ENCODE results near the gene ARHGAP26. TPM values are rescaled to one million over a fixed set of nuclear protein-coding genes. Genes with fewer than 3 reads are reported as not detected.

ARHGAP26 gene
- total and polyA plus RNA-seq, 7 donors, result 5.4 to 25.5 (median 19.1) TPM

DNA sequence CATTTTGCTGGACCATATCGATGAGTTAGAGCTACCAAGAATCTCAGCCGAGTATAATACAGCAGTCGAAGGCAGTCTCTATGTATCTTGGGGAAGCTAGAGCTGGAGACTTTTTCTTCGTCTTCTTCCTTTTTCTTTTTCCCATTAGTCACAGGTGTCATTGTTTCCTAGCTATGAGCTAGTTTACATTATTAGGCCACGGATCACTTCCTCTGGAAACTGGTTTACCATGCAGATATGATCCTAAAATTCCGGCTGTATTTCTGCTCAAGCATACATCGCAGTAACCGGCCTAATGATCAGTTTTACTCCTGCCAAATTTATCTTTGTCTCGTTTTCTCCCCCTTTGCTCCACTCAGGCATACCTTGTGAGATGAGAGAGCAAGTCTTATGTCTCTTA lies 312.8 kb downstream of the ARHGAP26 start:
- no peak overlapping the region for H3K4me3 ChIP-seq
- 85 to 86% methylated on average over 9 of the region's 9 CpGs for WGBS, 2 donors
- H3K27ac ChIP-seq, result no peak overlapping the region
- intact Hi-C loops (cut with DNase I), result no loop called here
- no peaks in the 10 kb centered on the region for H3K27me3 ChIP-seq
- no peak for DNase-seq
- no peaks in the 10 kb centered on the region for H3K36me3 ChIP-seq
- no peaks in the 10 kb centered on the region for H3K9me3 ChIP-seq
- peaks cover 0 to 15% (median 8%) of the 10 kb centered on the region in 4 donors for H3K4me1 ChIP-seq
- TF ChIP-seq POLR2A (IDR thresholded peaks at IDR 0.05) (no peak), POLR2AphosphoS5 (IDR thresholded peaks at IDR 0.05) (no peak), EP300 (IDR thresholded peaks at IDR 0.05) (no peak)
- TF ChIP-seq, protein P1, sequence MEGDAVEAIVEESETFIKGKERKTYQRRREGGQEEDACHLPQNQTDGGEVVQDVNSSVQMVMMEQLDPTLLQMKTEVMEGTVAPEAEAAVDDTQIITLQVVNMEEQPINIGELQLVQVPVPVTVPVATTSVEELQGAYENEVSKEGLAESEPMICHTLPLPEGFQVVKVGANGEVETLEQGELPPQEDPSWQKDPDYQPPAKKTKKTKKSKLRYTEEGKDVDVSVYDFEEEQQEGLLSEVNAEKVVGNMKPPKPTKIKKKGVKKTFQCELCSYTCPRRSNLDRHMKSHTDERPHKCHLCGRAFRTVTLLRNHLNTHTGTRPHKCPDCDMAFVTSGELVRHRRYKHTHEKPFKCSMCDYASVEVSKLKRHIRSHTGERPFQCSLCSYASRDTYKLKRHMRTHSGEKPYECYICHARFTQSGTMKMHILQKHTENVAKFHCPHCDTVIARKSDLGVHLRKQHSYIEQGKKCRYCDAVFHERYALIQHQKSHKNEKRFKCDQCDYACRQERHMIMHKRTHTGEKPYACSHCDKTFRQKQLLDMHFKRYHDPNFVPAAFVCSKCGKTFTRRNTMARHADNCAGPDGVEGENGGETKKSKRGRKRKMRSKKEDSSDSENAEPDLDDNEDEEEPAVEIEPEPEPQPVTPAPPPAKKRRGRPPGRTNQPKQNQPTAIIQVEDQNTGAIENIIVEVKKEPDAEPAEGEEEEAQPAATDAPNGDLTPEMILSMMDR (IDR thresholded peaks at IDR 0.05), result no peak

DNA sequence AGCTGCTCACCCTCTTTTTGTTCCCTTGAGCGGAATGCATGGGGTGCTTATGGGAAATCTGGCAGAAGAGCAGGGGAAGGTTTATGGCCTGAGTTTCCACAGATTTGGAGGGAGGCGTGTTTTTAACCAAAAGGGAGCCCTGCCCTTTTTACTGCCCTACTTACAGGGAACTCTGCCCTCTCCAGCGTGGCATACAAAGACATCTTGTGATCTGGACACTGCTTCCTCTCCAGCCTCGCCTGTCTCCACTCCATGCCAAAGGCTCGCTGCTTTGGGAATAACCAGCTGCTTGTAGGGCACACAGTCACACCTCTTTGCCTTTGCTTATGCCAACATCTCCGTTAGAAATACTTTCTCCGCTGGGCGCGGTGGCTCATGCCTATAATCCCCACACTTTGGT lies 314.2 kb downstream of the ARHGAP26 start:
- H3K27me3 ChIP-seq, result no peaks in the 10 kb centered on the region
- peaks cover 0 to 12% (median 7%) of the 10 kb centered on the region in 4 donors for H3K4me1 ChIP-seq
- no peaks in the 10 kb centered on the region for H3K9me3 ChIP-seq
- 22 to 68% methylated on average over 9 of the region's 9 CpGs for WGBS, 2 donors
- DNase-seq, result no peak
- no peak overlapping the region for H3K4me3 ChIP-seq
- no peaks in the 10 kb centered on the region for H3K36me3 ChIP-seq
- intact Hi-C loops (cut with DNase I), result no loop called here
- TF ChIP-seq, protein P1 (IDR thresholded peaks at IDR 0.05), result no peak
- TF ChIP-seq POLR2AphosphoS5 (IDR thresholded peaks at IDR 0.05), result no peak
- TF ChIP-seq EP300 (IDR thresholded peaks at IDR 0.05), result no peak
- no peak for TF ChIP-seq POLR2A (IDR thresholded peaks at IDR 0.05)
- H3K27ac ChIP-seq, result no peak overlapping the region

DNA sequence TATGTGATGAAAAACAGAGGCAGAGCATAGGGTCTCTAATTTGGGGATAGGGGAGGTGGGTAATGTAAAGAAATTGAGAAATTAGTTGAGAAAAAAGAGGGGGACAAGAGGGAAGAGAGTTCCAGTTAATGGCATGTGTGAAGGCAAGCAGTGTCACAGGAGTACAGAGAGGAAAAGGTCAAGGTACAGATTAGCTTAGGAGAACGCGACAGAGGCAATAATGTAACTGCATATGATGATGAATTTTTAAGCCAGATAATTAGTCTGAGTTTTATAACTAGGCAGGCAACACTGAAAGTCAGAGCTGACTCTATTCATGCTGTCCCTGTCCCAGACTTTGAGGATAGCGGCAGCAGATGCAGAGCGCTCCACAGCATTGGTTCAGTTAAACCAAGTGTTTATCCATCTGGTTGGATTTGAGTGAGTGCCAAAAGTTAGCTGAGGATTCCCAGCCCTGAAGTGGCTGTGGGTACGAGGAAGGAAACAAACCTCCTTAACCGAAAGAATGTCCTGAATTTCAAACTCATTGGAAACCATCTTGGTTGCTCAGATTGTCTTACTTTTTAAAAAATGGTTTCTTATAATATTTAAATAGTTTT lies 315.2 kb downstream of the ARHGAP26 start:
- Histone ChIP-seq H3K27ac (no peak overlapping the region), H3K4me1 (peaks cover 0 to 12% (median 7%) of the 10 kb centered on the region in 4 donors), H3K27me3 (no peaks in the 10 kb centered on the region), H3K36me3 (no peaks in the 10 kb centered on the region), H3K9me3 (no peaks in the 10 kb centered on the region), H3K4me3 (no peak overlapping the region)
- TF ChIP-seq, protein P1 (IDR thresholded peaks at IDR 0.05), result no peak
- WGBS, 2 donors, result 43 to 68% methylated on average over 6 of the region's 6 CpGs
- DNase-seq, result no peak
- intact Hi-C loops (cut with DNase I), result no loop called here

DNA sequence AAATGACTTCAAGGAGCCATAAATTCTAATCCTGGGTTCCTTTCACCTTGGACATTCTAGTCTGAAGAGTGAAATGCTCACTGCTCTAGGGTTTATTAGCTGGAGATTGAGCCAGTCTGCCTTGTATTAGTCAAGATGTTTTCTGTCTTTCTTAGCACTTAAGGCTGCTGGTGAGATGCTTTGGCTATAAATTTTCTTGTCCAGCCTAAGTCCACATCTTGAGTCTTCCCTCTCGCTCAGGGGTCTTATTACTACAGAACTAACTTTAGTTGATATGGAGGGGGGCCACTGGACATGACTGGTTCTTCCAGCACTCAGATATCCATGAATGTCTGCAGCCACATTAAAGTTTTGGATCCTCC lies 316.4 kb downstream of the ARHGAP26 start:
- intact Hi-C loops (cut with DNase I), result no loop called here
- DNase-seq, result no peak
- TF ChIP-seq POLR2A (IDR thresholded peaks at IDR 0.05), result no peak
- TF ChIP-seq EP300 (IDR thresholded peaks at IDR 0.05), result no peak
- TF ChIP-seq POLR2AphosphoS5 (IDR thresholded peaks at IDR 0.05), result no peak
- TF ChIP-seq, protein P1 (IDR thresholded peaks at IDR 0.05), result no peak
- WGBS, 2 donors, result 90 to 93% methylated on average over 1 of the region's 1 CpG
- Histone ChIP-seq H3K27ac (no peak overlapping the region), H3K4me1 (peaks cover 0 to 12% (median 7%) of the 10 kb centered on the region in 4 donors), H3K9me3 (no peaks in the 10 kb centered on the region), H3K36me3 (no peaks in the 10 kb centered on the region), H3K27me3 (no peaks in the 10 kb centered on the region), H3K4me3 (no peak overlapping the region)

Measured in sigmoid colon (tissue), 7 donors.